ENCODE measurements around the gene GLUD1.
"Not testable (repeated sequence)": the region's sequence is repeated elsewhere in the genome, so short reads cannot be mapped to it uniquely, and the experiment has no call there.

GRCh38 chr10:87020056-87020455 lies 74.6 kb downstream of the GLUD1 start, which contains the start of gene FAM25A:
- not testable (repeated sequence) for TF ChIP-seq POLR2A, CTCF (IDR thresholded peaks at IDR 0.05)

All from thyroid gland (tissue), 4 donors.